GM21737 (cell line): ENCODE measurements around the gene CDK10.
"Not testable (repeated sequence)": the region's sequence is repeated elsewhere in the genome, so short reads cannot be mapped to it uniquely, and the experiment has no call there.

Experiments used
- ATAC-seq: cut with Tn5 transposase; IDR thresholded peaks from one replicate; pipeline ENCODE4 v1.9.1; 2021; ENCODE audit warnings: mild to moderate bottlenecking, moderate library complexity; ENCODE audit not compliant: unreplicated experiment

The CDK10 gene

DNA sequence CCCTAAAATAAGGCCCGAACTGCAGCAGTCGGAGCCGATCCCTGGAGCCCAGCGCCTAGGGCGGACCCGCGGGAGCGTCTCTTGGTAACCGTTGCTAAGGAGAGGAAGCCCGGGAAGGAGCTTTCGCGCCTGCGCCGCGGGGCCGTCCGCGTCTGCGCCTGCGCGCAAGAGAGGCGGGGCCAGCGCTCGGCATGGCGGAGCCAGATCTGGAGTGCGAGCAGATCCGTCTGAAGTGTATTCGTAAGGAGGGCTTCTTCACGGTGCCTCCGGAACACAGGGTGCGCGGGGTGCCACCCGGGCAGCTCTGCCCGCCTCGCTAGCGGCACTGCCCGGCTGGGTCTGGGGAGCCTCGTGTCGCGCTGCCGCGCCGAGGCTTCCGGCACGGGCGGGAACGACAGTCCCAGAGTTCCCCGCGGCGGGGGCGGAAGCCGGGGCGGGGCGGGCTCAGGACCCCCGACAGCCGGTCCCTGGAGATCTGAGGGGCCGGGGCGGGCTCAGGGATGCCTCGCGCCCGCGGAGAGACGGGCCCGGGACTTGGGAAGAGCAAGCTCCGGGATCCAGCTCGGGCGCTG lies at the start of gene CDK10:
Gene CDK10 (plus strand): TSS at position 170 of the 572 bp plus-strand sequence. CDS start 22 bp downstream, at position 192.
- peak; percentile 72 for ATAC-seq

GRCh38 chr16:89637379-89637778 lies 49.1 kb upstream of the CDK10 start:
- no peak for ATAC-seq

DNA sequence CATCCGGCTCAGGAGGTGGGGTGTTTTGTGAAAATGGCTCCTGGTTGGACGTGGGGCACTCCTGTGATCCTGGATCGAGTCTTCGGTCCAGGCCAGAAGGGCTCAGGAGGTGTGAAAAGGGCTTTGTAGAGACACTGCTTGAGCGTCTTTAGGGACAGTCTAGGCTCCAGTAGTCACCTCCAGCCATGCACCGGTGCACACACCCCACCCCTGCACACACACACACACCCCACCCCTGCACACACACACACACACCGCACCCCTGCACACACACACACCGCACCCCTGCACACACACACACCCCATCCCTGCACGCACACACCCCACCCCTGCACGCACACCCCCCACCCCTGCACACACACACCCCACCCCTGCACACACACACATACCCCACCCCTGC lies 48.0 kb upstream of the CDK10 start:
- ATAC-seq, result no peak

- no peak for ATAC-seq
Observed at GRCh38 chr16:89639385-89639784, 47.1 kb upstream of the CDK10 start.

DNA sequence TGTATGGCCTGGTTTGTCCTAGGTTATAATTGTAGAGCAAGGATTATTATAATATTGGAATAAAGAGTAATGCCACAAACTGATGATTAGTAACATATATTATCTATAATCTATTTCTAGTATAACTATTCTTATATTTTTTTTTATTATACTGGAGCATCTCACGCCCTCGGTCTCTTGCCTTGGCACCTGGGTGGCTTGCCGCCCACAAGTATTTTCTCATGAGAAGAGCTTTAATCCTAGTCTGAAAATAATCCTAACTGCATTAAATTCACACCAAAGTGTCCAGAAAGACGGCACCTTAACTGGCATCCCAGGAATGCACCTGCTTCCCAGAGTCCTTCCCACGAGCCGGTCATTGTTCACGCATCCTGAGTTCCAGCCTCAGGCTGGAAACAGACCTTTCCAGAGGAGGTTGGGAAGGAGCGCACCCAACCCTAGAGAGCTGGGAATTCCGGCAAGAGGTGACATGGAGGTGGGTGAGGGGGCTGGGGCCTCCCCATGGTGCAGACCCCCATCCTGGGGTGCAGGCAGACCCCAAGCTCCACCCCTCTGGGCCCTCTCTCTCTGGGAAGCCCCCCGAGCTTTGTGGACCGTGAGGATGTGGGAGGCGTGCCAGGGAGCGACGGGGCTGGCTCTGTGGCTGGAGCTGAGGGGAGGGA lies 44.9 kb upstream of the CDK10 start:
- no peak for ATAC-seq

GRCh38 chr16:89642574-89642973 lies 43.9 kb upstream of the CDK10 start:
- no peak for ATAC-seq

DNA sequence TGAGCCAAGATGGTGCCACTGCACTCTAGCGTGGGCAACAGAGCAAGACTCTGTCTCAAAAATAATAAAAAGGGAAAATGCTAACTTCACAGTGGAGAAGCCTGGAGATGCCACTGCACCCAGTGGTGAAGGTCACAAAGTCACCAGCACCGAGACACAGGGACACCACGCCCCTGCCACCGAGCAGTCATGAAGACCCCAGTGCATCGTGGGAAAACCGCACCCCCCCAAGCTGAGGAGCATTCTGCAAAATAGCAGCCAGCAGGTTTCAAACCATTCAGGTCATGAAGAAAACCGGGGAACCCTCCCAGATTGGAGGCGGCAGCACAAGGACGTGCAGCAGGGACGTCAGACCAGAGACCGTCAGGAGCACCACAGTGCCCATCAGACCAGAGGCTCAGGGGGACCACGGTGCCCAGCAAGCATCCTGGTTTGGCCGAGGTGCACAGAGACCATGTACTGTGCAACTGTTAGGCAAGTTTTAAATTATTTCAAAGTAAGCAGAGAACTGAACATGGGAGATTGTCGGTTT lies 42.7 kb upstream of the CDK10 start:
- ATAC-seq, result no peak

DNA sequence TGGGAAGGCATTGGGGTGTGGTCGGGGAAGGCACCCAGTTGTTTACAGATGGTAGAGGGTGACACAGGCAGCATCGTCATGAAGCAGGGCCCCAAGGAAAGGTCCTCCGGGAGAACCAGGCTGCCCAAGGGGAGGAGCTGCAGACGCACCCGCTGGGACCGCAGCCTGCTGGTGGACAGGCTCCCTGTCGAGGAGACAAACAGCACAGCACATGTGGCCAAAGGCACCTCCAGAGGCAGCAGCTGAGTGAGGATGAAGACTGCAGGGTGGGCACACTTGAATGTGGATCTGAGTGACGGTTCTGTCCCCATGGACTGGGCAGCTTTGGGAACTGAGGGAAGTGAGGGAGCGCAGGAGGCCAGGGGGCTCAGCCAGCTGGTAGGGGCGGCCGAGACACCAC lies 41.4 kb upstream of the CDK10 start:
- ATAC-seq, result no peak

DNA sequence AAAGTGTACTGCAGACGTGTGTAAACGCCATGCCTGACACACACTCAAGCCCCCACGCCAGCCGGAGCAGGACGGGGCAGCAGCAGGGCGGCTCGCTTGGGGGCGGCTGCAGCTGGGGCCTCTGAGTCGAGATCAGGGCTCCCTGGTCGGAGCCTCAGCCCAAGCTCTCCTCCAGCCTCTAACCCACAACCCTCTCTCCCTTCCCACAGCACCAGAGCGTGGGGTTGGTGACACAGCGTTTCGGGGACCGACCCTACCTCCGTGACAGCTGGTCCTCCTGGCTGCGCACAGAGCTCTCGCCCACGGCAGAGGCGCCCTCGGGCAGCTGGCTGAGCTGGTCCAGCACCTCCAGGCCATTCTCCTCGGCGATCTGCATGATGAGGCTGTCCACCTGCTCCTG lies 40.2 kb upstream of the CDK10 start:
- ATAC-seq, result no peak

- ATAC-seq, result no peak
Observed at GRCh38 chr16:89646906-89647305, 39.6 kb upstream of the CDK10 start.

GRCh38 chr16:89651584-89651983 lies 34.9 kb upstream of the CDK10 start:
- no peak for ATAC-seq

DNA sequence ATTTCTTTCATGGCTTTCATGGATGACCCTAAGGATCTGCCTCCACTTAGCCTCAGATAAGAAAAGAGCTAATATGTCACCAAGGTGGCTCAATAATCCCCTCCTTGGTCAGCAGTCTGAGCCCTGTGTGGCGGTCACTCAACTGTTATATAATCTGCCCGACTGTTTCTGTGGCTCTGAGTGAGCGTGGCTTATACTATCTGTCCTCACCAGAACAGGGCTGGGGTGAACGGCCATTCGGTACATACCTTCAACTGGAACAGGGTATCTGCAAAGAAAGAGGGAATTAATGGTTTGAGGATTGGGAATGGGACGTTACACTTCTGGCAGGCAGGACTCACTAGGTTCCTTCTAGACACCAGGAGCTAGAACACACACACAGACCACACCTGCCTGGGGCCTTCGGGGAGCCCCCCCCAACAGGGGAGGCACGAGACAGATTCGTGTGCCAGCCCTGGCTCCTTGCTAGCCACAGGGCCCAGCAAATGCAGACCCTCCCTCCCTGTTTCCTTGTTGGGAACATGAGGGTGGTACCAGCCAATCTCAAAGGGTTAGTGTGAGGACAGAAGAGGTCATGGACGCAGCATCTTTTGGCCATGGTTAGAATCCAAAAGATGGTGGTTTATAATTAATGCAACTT lies 32.7 kb upstream of the CDK10 start:
- ATAC-seq, result no peak

- ATAC-seq, result no peak
Observed at GRCh38 chr16:89655062-89655643, 31.3 kb upstream of the CDK10 start.

DNA sequence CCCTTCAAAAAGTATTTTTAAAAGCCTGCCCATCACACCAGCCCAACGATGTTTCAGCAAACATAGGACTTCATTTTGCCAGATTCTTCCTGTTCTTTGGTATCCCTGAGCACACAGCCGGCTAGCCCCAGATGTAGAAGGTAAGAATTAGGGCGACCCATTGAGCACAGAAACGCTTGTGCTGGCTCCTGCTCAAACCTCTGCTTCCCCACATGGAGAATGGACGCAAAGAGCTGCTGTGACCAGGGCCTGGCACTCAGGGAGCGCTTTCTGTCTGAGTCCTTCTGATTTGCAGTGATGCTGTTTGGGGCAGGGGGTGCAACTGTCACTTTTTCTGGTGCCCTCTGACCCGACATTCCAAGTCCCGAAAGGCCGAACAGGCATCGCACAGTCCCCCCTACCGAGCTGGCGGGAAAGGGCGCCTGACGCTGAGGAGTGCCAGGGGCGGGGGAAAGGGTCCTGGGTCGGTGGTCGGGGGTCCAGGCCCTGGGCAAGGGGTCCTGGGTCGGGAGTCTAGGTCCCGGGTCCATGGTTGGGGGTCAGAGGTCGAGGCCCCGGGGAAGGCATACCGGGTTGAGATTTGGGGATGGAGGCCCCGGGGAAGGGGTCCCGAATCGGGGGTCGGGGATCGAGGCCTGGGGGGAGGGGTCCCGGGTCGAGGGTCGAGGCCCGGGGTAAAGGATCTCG lies 29.9 kb upstream of the CDK10 start:
- no peak for ATAC-seq

DNA sequence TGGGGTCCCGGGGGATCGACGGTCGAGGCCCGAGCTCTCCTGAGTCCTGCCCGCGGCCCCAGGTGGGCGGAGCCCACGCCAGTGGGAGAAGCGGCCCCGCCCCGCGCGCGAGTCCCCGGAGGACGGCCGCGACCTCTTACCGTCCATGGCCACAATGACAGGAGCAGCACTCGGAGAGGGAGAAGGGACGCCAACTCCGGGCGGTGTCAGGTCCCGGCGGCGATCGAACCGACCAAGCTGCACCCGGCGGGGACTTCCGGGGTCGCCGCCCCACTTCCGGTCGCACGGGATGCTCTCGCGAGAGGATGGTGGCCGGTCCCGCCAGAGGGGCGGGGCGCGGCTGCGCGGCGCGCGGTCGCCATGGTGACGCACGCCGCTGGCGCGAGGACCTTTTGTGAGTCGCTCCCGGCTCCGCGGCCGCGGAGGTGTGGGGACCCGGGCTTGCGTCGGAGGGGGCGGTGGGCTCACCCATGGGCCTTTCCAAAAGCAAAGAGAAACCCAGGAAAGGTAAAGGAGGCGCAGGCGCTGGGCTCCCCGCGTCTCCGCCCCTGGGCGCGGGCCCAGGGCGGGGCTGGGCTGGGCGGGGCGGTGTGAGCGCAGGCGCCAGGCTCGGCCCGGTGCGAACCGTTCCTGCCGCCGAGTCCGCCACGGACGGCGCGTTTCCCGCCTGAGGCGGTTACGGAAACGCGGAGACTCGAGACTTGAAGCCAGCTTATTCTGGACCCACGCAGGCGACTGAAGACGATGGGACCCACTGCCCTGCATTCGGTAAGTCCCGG lies 28.9 kb upstream of the CDK10 start, which contains the start of the genes CHMP1A and SPATA33:
Gene CHMP1A (minus strand): TSS at position 267 of the 779 bp plus-strand sequence. CDS start 120 bp downstream, at position 147.
Gene SPATA33 (plus strand): TSS at position 395 of the 779 bp plus-strand sequence. CDS start 76 bp downstream, at position 471.
- peak; percentile 82 for ATAC-seq

DNA sequence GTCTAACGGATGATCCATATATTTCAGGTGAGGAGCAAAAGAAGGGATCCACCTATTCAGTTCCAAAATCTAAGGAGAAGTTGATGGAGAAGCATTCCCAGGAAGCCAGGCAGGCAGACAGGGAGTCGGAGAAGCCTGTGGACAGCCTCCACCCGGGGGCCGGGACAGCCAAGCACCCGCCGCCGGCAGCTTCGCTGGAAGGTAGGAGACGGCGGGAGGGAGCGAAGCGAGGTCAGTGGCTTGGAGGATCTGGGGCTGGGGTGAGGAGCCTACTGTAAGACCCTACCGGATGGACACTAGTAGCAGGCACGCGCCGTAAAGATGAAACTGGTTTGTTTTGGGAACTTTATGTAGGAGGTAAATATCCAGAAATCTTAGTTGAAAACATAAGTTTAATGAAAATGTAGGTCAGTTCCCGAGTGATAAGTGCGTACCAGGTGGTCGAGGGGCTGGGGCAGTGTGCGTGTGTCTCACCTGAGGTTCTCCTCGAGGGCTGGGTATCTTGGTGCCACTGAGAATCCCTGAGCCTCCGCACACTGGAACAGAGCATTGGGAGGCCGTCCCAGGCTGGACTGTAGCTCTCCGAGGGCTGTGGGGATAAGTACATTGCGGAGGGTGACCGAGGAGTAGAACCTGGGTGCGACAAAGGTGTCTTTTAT lies 28.1 kb upstream of the CDK10 start:
- ATAC-seq, result no peak

- ATAC-seq, result no peak
Observed at GRCh38 chr16:89660146-89660545, 26.3 kb upstream of the CDK10 start.

GRCh38 chr16:89661215-89661614 lies 25.3 kb upstream of the CDK10 start:
- ATAC-seq, result no peak

DNA sequence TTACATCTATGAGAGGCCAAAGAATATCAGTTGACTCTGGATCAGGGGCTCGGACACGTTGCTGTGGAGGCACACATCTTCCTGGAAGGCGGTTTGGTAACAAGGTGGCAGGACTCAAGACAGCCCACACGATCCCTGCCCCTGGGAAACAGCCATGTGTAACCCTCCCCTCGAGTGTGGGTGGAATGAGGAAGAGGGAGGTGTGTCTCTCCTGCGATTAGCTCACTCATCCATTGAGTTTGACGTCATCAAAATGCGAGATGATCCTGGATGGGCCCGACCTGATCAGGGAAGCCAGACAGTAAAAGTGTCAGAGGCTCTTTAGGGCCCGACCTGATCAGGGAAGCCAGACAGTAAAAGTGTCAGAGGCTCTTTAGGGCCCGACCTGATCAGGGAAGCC lies 22.3 kb upstream of the CDK10 start:
- not testable (repeated sequence) for ATAC-seq

GRCh38 chr16:89667000-89667399 lies 19.5 kb upstream of the CDK10 start:
- ATAC-seq, result not testable (repeated sequence)
